Testis (tissue), 3 donors: ENCODE results near the gene ST8SIA1. TPM values are rescaled to one million over a fixed set of nuclear protein-coding genes. Genes with fewer than 3 reads are reported as not detected.

Experiments used
- DNase-seq: peaks from one replicate; pipeline ENCODE4 v3.0.0-alpha.2; 2019
- H3K27ac ChIP-seq, 2 donors: fragments of 200-600 bp; sonication (generic); one replicate each; pipeline ENCODE4 v1.5.1; 2019
- H3K27me3 ChIP-seq: fragments of 200-600 bp; sonication (generic); one replicate; pipeline ENCODE4 v1.5.1; 2019
- H3K36me3 ChIP-seq: fragments of 200-600 bp; sonication (generic); one replicate; pipeline ENCODE4 v1.5.1; 2017; ENCODE audit warnings: low read depth; ENCODE audit errors: missing control alignments
- H3K4me1 ChIP-seq: fragments of 200-600 bp; sonication (generic); one replicate; pipeline ENCODE4 v1.5.1; 2019
- H3K4me3 ChIP-seq, 2 donors: fragments of 200-600 bp; sonication (generic); one replicate each; pipeline ENCODE4 v1.5.1; 2017 to 2019
- H3K9me3 ChIP-seq: fragments of 200-600 bp; sonication (generic); one replicate; pipeline ENCODE4 v1.5.1; 2017
- POLR2A ChIP-seq: fragments of 450-650 bp; IDR thresholded peaks from one replicate; pipeline ENCODE4 v1.6.1; 2017; ENCODE audit warnings: antibody characterized with exemption, mild to moderate bottlenecking, moderate library complexity
- WGBS, 2 donors: methylation state at CpG; one replicate each; pipeline ENCODE4 v1.1.5; 2018; 5-methylcytosine and 5-hydroxymethylcytosine counted together
- intact Hi-C: fragments of 100-400 bp; cut with DNase I; formaldehyde crosslinking; loops from one replicate; pipeline ENCODE4 v1.15.1; 2023; ENCODE audit warnings: low total_unique reads
- polyA plus RNA-seq: library from polyadenylated mRNA; stranded (reverse); fragments of 350-450 nt; fragmentation: Illumina TruSeq; extraction: RNeasy Lipid Tissue Mini Kit (QIAGEN cat#74804); gene quantifications from one replicate; pipeline ENCODE4 v1.2.3, GENCODE V29; 2014; ENCODE audit warnings: low read depth, low replicate concordance; ENCODE audit not compliant: insufficient read depth
- total RNA-seq, 2 donors: library from RNA; depleted of rRNA; stranded (reverse); fragments of >200 nt; gene quantifications; one replicate each; pipeline ENCODE4 v1.2.3, GENCODE V29; 2016
- TF ChIP-seq, protein P1 (sequence below), 3 experiments: fragments of 450-650 bp in 2 of 3; fragments of 200-600 bp in 1 of 3; sonication (generic) in 1 of 3; IDR thresholded peaks; one replicate each; pipeline ENCODE4 v1.5.1; 2016 to 2019; ENCODE audit warnings: antibody characterized with exemption in 3 of 3, mild to moderate bottlenecking in 2 of 3, moderate library complexity in 1 of 3

The ST8SIA1 gene
- total and polyA plus RNA-seq, 3 donors from 2014 or later: 6.5 to 13.6 (median 12.0) TPM

DNA sequence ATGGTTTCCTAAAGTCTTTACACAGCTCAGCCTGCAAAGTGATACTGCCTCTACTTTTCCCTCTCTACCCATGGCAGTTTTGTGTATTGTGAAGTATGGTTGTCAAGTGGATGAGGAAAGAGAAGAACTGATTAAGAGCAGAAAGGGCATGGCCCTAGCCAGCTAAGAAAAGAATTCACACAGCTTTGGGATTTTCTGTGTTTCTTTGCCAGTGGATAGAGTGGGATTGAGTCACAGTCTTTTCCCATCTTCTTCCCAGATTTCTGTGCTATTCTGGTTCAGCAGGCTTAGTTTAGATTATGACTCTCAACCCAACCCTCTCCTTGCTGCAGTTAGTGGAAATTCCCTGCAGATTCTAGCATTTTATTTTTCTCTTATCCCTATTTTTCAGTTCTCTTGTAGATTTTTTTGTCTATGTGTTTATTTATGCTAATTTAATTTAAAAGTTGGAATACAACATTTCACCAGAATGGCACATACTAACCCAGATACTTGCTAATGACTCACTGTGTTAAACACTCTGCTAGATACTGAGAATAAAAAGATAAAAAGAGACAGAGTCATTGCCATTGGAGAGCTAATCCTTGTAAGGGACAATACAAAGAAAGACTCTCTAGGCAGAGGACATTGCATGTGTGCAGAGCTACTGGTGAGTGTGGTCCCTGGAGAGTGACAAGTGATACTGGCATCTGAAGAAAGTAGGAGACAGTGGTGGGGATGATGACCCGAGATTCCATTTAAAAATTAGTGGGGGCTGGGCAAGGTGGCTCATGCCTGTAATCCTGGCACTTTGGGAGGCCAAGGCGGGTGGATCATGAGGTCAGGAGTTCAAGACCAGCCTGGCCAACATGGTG, 106.3 kb downstream of the ST8SIA1 start:
- no peaks in the 10 kb centered on the region for H3K4me1 ChIP-seq
- H3K9me3 ChIP-seq: no peaks in the 10 kb centered on the region
- no peak for DNase-seq
- TF ChIP-seq POLR2A: no peak
- H3K27ac ChIP-seq: no peak overlapping the region
- WGBS, 2 donors: 84 to 100% methylated on average over 2 of the region's 2 CpGs
- H3K36me3 ChIP-seq: no peaks in the 10 kb centered on the region
- H3K4me3 ChIP-seq: no peak overlapping the region
- intact Hi-C loops: no loop called here
- H3K27me3 ChIP-seq: no peaks in the 10 kb centered on the region

DNA sequence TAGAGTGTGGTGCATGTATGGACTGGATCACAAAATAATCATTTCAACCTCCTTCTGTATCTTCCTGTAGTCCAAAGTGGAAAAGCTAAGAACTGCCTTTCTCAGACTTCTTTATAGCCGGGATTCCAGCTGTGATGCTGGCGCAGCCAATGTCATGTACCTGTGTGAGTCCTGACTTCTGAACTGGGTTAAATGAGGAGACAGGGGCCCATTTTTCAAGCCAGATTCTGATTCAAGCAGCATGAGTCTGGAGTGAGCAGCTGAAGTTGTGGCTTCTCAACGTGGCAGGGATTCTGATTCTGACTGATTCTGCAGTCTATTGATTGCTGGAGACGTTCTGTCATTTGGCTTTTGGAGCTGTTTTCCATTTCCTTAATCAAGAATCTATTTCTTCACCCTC, 111.2 kb downstream of the ST8SIA1 start:
- H3K27ac ChIP-seq: no peak overlapping the region
- TF ChIP-seq POLR2A: no peak
- TF ChIP-seq, protein P1, sequence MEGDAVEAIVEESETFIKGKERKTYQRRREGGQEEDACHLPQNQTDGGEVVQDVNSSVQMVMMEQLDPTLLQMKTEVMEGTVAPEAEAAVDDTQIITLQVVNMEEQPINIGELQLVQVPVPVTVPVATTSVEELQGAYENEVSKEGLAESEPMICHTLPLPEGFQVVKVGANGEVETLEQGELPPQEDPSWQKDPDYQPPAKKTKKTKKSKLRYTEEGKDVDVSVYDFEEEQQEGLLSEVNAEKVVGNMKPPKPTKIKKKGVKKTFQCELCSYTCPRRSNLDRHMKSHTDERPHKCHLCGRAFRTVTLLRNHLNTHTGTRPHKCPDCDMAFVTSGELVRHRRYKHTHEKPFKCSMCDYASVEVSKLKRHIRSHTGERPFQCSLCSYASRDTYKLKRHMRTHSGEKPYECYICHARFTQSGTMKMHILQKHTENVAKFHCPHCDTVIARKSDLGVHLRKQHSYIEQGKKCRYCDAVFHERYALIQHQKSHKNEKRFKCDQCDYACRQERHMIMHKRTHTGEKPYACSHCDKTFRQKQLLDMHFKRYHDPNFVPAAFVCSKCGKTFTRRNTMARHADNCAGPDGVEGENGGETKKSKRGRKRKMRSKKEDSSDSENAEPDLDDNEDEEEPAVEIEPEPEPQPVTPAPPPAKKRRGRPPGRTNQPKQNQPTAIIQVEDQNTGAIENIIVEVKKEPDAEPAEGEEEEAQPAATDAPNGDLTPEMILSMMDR (IDR thresholded peaks at IDR 0.05): no peak
- no peak for DNase-seq
- H3K4me1 ChIP-seq: no peaks in the 10 kb centered on the region
- WGBS, 2 donors: 73 to 77% methylated on average over 4 of the region's 4 CpGs
- H3K36me3 ChIP-seq: no peaks in the 10 kb centered on the region
- intact Hi-C loops: no loop called here
- H3K27me3 ChIP-seq: no peaks in the 10 kb centered on the region
- no peak overlapping the region for H3K4me3 ChIP-seq
- H3K9me3 ChIP-seq: no peaks in the 10 kb centered on the region

DNA sequence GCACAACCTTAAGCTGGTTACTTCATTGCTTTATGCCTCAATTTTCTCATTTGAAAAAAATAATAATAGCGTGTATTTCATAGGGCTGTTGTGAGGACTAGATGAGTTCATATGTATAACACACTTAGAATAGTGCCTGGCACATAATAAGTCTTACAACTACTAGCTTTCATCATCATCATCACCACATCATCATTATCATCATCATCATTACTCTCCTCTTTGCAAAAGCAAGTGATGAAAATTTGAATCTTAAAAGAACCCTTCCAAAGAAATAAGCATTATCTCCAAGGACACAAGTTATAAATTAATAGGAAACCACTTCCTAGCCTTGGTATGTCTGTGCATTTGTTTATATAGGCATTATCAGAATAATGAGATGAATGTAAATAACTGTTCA, 117.0 kb downstream of the ST8SIA1 start:
- Histone ChIP-seq H3K9me3 (no peaks in the 10 kb centered on the region), H3K27me3 (no peaks in the 10 kb centered on the region), H3K27ac (no peak overlapping the region), H3K36me3 (no peaks in the 10 kb centered on the region), H3K4me3 (no peak overlapping the region), H3K4me1 (no peaks in the 10 kb centered on the region)
- intact Hi-C loops: no loop called here
- DNase-seq: no peak
- TF ChIP-seq POLR2A: no peak
- TF ChIP-seq, protein P1 (IDR thresholded peaks at IDR 0.05): no peak
- WGBS, 2 donors: 84 to 92% methylated on average over 1 of the region's 1 CpG

DNA sequence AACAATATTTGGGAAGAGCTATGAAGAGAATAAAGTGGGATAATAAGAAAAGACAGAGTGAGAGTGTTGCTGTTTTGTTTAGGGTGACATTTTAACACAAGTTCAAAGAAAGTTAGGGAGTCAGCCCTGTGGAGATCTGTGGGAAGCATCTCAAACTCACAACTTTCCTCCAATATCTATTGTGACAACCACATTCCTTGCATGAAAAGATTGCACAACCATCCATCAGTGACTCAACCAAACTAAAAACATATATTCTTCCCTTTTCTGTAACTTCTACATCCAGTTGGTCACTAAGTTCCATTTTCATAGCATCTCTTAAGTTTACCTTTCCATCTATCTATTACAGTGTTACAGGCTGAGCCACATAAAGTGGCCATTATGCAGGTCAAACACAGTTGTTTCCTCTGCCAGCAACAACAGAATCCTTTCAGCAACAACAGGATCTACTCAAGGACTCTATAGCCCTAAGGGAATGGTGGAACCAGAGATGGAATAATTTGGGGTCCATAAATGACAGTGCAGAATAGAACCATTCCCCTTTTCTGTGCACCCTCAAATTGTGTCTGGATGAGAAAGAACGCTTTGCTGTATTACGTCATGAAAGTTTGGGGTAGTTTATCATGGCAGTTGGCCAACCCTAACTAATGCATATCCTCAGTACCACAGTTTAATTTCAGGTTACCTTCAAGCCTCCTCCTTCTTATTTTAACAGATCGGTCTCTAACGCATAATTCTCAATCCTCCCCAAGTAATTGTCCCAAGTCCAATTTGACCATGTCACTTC, 118.8 kb downstream of the ST8SIA1 start:
- H3K27ac ChIP-seq: no peak overlapping the region
- intact Hi-C loops: no loop called here
- DNase-seq: no peak
- H3K9me3 ChIP-seq: no peaks in the 10 kb centered on the region
- no peak overlapping the region for H3K4me3 ChIP-seq
- 84 to 95% methylated on average over 4 of the region's 4 CpGs for WGBS, 2 donors
- no peaks in the 10 kb centered on the region for H3K4me1 ChIP-seq
- no peak for TF ChIP-seq POLR2A
- TF ChIP-seq, protein P1 (IDR thresholded peaks at IDR 0.05): no peak
- no peaks in the 10 kb centered on the region for H3K36me3 ChIP-seq
- no peaks in the 10 kb centered on the region for H3K27me3 ChIP-seq

DNA sequence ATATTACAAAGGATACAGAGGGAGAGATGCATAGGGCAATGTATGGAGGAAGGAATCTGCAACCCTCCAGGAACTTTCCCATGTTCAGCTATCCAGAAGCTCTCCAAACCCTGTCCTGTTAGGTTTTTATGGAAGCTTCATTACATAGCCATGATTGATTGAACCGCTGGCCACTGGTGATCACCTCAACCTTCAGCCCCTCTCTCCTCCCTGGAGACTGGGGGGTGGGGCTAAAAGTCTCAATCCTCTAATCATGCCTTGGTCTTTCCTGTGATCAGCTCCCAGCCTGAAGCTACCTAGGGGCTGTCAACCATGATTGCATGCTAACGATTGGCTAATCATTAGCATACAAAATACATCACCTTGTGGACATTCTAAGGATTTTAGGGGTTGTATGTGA, 123.4 kb downstream of the ST8SIA1 start:
- TF ChIP-seq, protein P1 (IDR thresholded peaks at IDR 0.05): no peak
- no peak for TF ChIP-seq POLR2A
- H3K9me3 ChIP-seq: no peaks in the 10 kb centered on the region
- H3K4me1 ChIP-seq: no peaks in the 10 kb centered on the region
- no peaks in the 10 kb centered on the region for H3K27me3 ChIP-seq
- no peak overlapping the region for H3K27ac ChIP-seq
- no peaks in the 10 kb centered on the region for H3K36me3 ChIP-seq
- no peak overlapping the region for H3K4me3 ChIP-seq
- DNase-seq: no peak
- 91 to 100% methylated on average over 2 of the region's 2 CpGs for WGBS, 2 donors
- intact Hi-C loops: no loop called here
